B cell (primary cell): ENCODE measurements around the gene PAFAH1B2. TPM values are rescaled to one million over a fixed set of nuclear protein-coding genes. Genes with fewer than 3 reads are reported as not detected.

Experiments
- ATAC-seq: fragments of 200-7000 bp; cut with Tn5 transposase; one replicate; pipeline ENCODE4 v1.10.0; 2021; ENCODE audit warnings: low read depth, mild to moderate bottlenecking, moderate number of reproducible peaks, moderate library complexity
- CTCF ChIA-PET: fragments of 350-600 bp; sonication (Branson Sonifier 250); formaldehyde crosslinking; loops from one replicate; lab custom pipeline; 2021; ENCODE audit warnings: antibody characterized with exemption, inconsistent platforms; lab: Charles Lee
- POLR2A ChIA-PET: fragments of 350-600 bp; sonication (Branson Sonifier 250); formaldehyde crosslinking; loops from one replicate; lab custom pipeline; 2021; ENCODE audit warnings: antibody characterized with exemption; lab: Charles Lee
- DNase-seq: peaks from one replicate; pipeline ENCODE4 v3.0.0; 2013
- H2AFZ ChIP-seq: 2 replicates; pipeline ENCODE4 v1.6.1; 2012; ENCODE audit warnings: mild to moderate bottlenecking, low read depth, low read length; ENCODE audit not compliant: insufficient read depth, poor library complexity, severe bottlenecking
- H3K27ac ChIP-seq, 2 donors: 1 replicate in 1 of 2; 2 replicates in 1 of 2; pipeline ENCODE4 v1.5.1; 2012 to 2013; ENCODE audit warnings: low read length in 2 of 2, mild to moderate bottlenecking in 2 of 2, moderate library complexity in 1 of 2
- H3K27me3 ChIP-seq, 4 experiments: fragments of 200-600 bp in 1 of 4; sonication (generic) in 1 of 4; replicated peaks in 1 of 4; 1 replicate in 2 of 4; 2 replicates in 2 of 4; pipeline versions ENCODE4 v1.6.1 to v1.7.0; 2013 to 2016; ENCODE audit warnings: low read length in 3 of 4, mild to moderate bottlenecking in 2 of 4, mixed read lengths in 1 of 4, moderate library complexity in 1 of 4; ENCODE audit not compliant: insufficient read depth in 4 of 4, control insufficient read depth in 3 of 4; ENCODE audit errors: control extremely low read depth in 1 of 4
- H3K36me3 ChIP-seq, 2 experiments: replicated peaks in 1 of 2; 1 replicate in 1 of 2; 2 replicates in 1 of 2; pipeline versions ENCODE4 v1.6.1 to v1.7.1; 2013; ENCODE audit warnings: low read length in 1 of 2; ENCODE audit not compliant: insufficient read depth in 2 of 2, control insufficient read depth in 1 of 2; ENCODE audit errors: control extremely low read depth in 1 of 2, extremely low read depth in 1 of 2
- H3K4me1 ChIP-seq, 2 donors: fragments of 200-600 bp in 1 of 2; sonication (generic) in 1 of 2; 1 replicate in 1 of 2; 2 replicates in 1 of 2; pipeline versions ENCODE4 v1.5.1 to v1.6.1; 2013 to 2017; ENCODE audit warnings: low read length in 2 of 2; ENCODE audit not compliant: control insufficient read depth in 2 of 2, insufficient read depth in 2 of 2
- H3K4me2 ChIP-seq: replicated peaks from 2 replicates; pipeline ENCODE3; 2012; ENCODE audit warnings: mild to moderate bottlenecking, low read depth, low read length; ENCODE audit not compliant: poor library complexity, severe bottlenecking
- H3K4me3 ChIP-seq, 5 experiments: fragments of 200-600 bp in 1 of 5; sonication (generic) in 1 of 5; 1 replicate in 3 of 5; 2 replicates in 2 of 5; pipeline versions ENCODE4 v1.5.1 to v1.7.0; 2011 to 2016; ENCODE audit warnings: low read length in 4 of 5, mild to moderate bottlenecking in 4 of 5, low read depth in 2 of 5, control low read depth in 1 of 5, moderate library complexity in 1 of 5; ENCODE audit not compliant: insufficient read depth in 1 of 5; ENCODE audit errors: control extremely low read depth in 1 of 5, extremely low read depth in 1 of 5
- H3K79me2 ChIP-seq: fragments of 200-600 bp; sonication (generic); one replicate; pipeline ENCODE4 v1.6.0; 2016; ENCODE audit warnings: low read length; ENCODE audit not compliant: control insufficient read depth, insufficient read depth
- H3K9ac ChIP-seq: fragments of 200-600 bp; sonication (generic); 2 replicates; pipeline ENCODE4 v1.6.1; 2017; ENCODE audit warnings: mild to moderate bottlenecking, low read length, moderate library complexity
- H3K9me3 ChIP-seq, 3 donors: one replicate each; pipeline versions ENCODE4 v1.6.1 to v1.7.1; 2013; ENCODE audit warnings: low read length in 2 of 3; ENCODE audit not compliant: control insufficient read depth in 2 of 3, insufficient read depth in 1 of 3; ENCODE audit errors: control extremely low read depth in 1 of 3
- H4K20me1 ChIP-seq: 2 replicates; pipeline ENCODE4 v1.6.0; 2012; ENCODE audit warnings: mild to moderate bottlenecking, low read length; ENCODE audit not compliant: insufficient read depth, control insufficient read depth, poor library complexity, severe bottlenecking
- H3K27ac Mint-ChIP-seq: one replicate; pipeline ENCODE4 v1.8.0; 2021; ENCODE audit warnings: mixed read lengths
- H3K27me3 Mint-ChIP-seq: one replicate; pipeline ENCODE4 v1.8.0; 2021; ENCODE audit warnings: mixed read lengths
- H3K4me1 Mint-ChIP-seq: one replicate; pipeline ENCODE4 v1.8.0; 2021; ENCODE audit warnings: mixed read lengths
- H3K4me3 Mint-ChIP-seq: one replicate; pipeline ENCODE4 v1.8.0; 2021; ENCODE audit warnings: mixed read lengths
- H3K9me3 Mint-ChIP-seq: one replicate; pipeline ENCODE4 v1.8.0; 2022; ENCODE audit warnings: mixed read lengths; ENCODE audit not compliant: insufficient read depth
- CTCF ChIP-seq: fragments of 200-600 bp; IDR thresholded peaks from one replicate; pipeline ENCODE4 v1.8.0; 2022; ENCODE audit warnings: antibody characterized with exemption, mild to moderate bottlenecking
- EZH2 ChIP-seq: IDR thresholded peaks from 2 replicates; pipeline ENCODE4 v1.6.1; 2012; ENCODE audit warnings: borderline replicate concordance, low read depth, mild to moderate bottlenecking, moderate library complexity, low read length; ENCODE audit not compliant: insufficient read depth, poor library complexity, severe bottlenecking
- WGBS: methylation state at CpG from one replicate; pipeline ENCODE4 v1.1.5; 2013; ENCODE audit warnings: missing lambda C conversion rate; ENCODE audit not compliant: insufficient coverage; 5-methylcytosine and 5-hydroxymethylcytosine counted together
- intact Hi-C: fragments of 100-400 bp; cut with micrococcal nuclease; formaldehyde crosslinking; loops from one replicate; pipeline ENCODE4 v1.10.0; 2022
- polyA minus RNA-seq: library from RNA; depleted of rRNA, polyadenylated mRNA; stranded (reverse); fragments of >200 nt; gene quantifications from 2 replicates; pipeline ENCODE4 v1.2.3, GENCODE V29; 2012
- polyA plus RNA-seq: library from polyadenylated mRNA; depleted of rRNA; stranded (reverse); fragments of >200 nt; gene quantifications from 2 replicates; pipeline ENCODE4 v1.2.3, GENCODE V29; 2012
- total RNA-seq, 2 donors: library from RNA; stranded (reverse); fragments of 120-200 nt in 1 of 2; gene quantifications; 1 replicate in 1 of 2; 2 replicates in 1 of 2; pipeline versions ENCODE4 v1.2.3 to v1.2.4, GENCODE V29; 2013 to 2022

Gene PAFAH1B2
- total RNA-seq (98.1 and 103 TPM in 2 replicates), polyA plus RNA-seq (10.7 and 14.8 TPM in 2 replicates), polyA minus RNA-seq (40.7 and 50.2 TPM in 2 replicates)
- total RNA-seq (2013): 68.8 TPM

- no peaks in the 10 kb centered on the region for H3K9me3 ChIP-seq
- ATAC-seq: peak; percentile 85
- no peaks in the 10 kb centered on the region for H3K27me3 ChIP-seq
- peaks cover 36% of the 10 kb centered on the region for H3K4me1 Mint-ChIP-seq
- H3K9ac ChIP-seq: peak within 1 kb of the TSS; percentile 83
- H3K9me3 Mint-ChIP-seq: no peaks in the 10 kb centered on the region
- peaks cover 0 to 19% of the 10 kb centered on the region in 2 experiments for H3K36me3 ChIP-seq
- H3K27me3 Mint-ChIP-seq: peaks cover 8% of the 10 kb centered on the region
- H3K4me1 ChIP-seq: peaks cover 20 to 25% of the 10 kb centered on the region in 2 donors
- under 1% methylated on average over 41 of the region's 48 CpGs for WGBS
- peak within 1 kb of the TSS; percentile 92 for H2AFZ ChIP-seq
- ChIA-PET POLR2A (interaction anchor here (0.5 to 3.4 kb wide), 18 partner anchors 10 to 371 kb away, joined by 3 to 34 read pairs (median 5); partner anchors contain the start of genes BUD13, CEP164, PCSK7 and RNF214), CTCF (interaction anchor here (0.5 to 4.0 kb wide), 11 partner anchors 27 to 263 kb away, joined by 3 to 38 read pairs (median 4); partner anchors contain the start of genes PCSK7, RNF214 and SIDT2)
- peak within 1 kb of the TSS; percentile 98 for H3K27ac Mint-ChIP-seq
- intact Hi-C loops: loop anchor here (1.0 to 10.0 kb wide), 6 partner anchors 34 to 371 kb away; partner anchors contain the start of genes CEP164, PCSK7, RNF214 and SIDT2
- H3K4me3 ChIP-seq: peak within 1 kb of the TSS; percentile 78 to 88 (median 82)
- peak within 1 kb of the TSS; percentile 86 for H3K4me2 ChIP-seq
- TF ChIP-seq CTCF (no peak), EZH2 (no peak)
- H4K20me1 ChIP-seq: peaks cover 38% of the 10 kb centered on the region
- H3K79me2 ChIP-seq: peaks cover 55% of the 10 kb centered on the region
- peak within 1 kb of the TSS; percentile 95 for H3K4me3 Mint-ChIP-seq
- DNase-seq: peak; percentile 98
- peak within 1 kb of the TSS; percentile 80 to 87 for H3K27ac ChIP-seq
These were observed at the start of gene PAFAH1B2 for GRCh38 chr11:117143871-117144476. Gene PAFAH1B2, plus strand, starts transcription at chr11:117144287. Its CDS starts 8,161 bp downstream, at chr11:117152448.

- peaks cover 67 to 72% of the 10 kb centered on the region in 2 donors for H3K4me1 ChIP-seq
- ChIA-PET CTCF (interaction anchor here (0.7 to 1.8 kb wide), 8 partner anchors 11 to 216 kb away, joined by 3 to 8 read pairs (median 4); no protein-coding TSS in a partner anchor), POLR2A (interaction anchor here (0.7 kb wide), 1 partner anchor 136 kb away, joined by 13 read pairs; no protein-coding TSS in a partner anchor)
- peaks cover 97% of the 10 kb centered on the region for H3K79me2 ChIP-seq
- DNase-seq (no peak), ATAC-seq (no peak)
- Mint-ChIP-seq H3K4me3 (peak overlapping the region; percentile 80), H3K27me3 (no peaks in the 10 kb centered on the region), H3K4me1 (peaks cover 85% of the 10 kb centered on the region), H3K27ac (no peak overlapping the region), H3K9me3 (peaks cover 4% of the 10 kb centered on the region)
- H3K9ac ChIP-seq: peak overlapping the region; percentile 24
- no peak for TF ChIP-seq CTCF
- no peak for TF ChIP-seq EZH2
- no peaks in the 10 kb centered on the region for H3K9me3 ChIP-seq
- peak overlapping the region; percentile 84 for H3K4me2 ChIP-seq
- H2AFZ ChIP-seq: no peak overlapping the region
- peaks cover 0 to 2% of the 10 kb centered on the region in 2 experiments for H3K36me3 ChIP-seq
- 77% methylated on average over 1 of the region's 4 CpGs for WGBS
- H4K20me1 ChIP-seq: peaks cover 43% of the 10 kb centered on the region
- H3K27ac ChIP-seq: peak overlapping the region in 1 of 2 donors; percentile 92
- no peak overlapping the region for H3K4me3 ChIP-seq
- no peaks in the 10 kb centered on the region for H3K27me3 ChIP-seq
- intact Hi-C loops: loop anchor here (1.0 to 5.0 kb wide), 4 partner anchors 31 to 322 kb away; partner anchors contain the start of genes BUD13, PAFAH1B2, PCSK7 and RNF214
These were observed 49.3 kb upstream of the PAFAH1B2 start for GRCh38 chr11:117094776-117095175.
